GM23338 (cell line): Measurements from ENCODE around the gene HOXB3. TPM values are rescaled to one million over a fixed set of nuclear protein-coding genes. Genes with fewer than 3 reads are reported as not detected.

Experiments
- ATAC-seq: fragments of 200-7000 bp; cut with Tn5 transposase; 3 replicates; pipeline ENCODE4 v1.9.1; 2020
- DNase-seq: peaks from one replicate; pipeline ENCODE4 v3.0.0-alpha.2; 2015; ENCODE audit warnings: low spot score
- H2AFZ ChIP-seq: fragments of 200-600 bp; sonication (generic); 2 replicates; pipeline ENCODE4 v1.8.0; 2016; ENCODE audit warnings: antibody characterized with exemption, mild to moderate bottlenecking, moderate library complexity
- H3F3A ChIP-seq: fragments of 200-600 bp; sonication (generic); replicated peaks from 2 replicates; pipeline ENCODE4 v1.8.0; 2017; ENCODE audit warnings: antibody characterized with exemption, mixed run types, low read depth
- H3K27ac ChIP-seq: fragments of 200-600 bp; sonication (generic); 2 replicates; pipeline ENCODE4 v1.6.1; 2016; ENCODE audit warnings: low read depth
- H3K27me3 ChIP-seq: fragments of 200-600 bp; sonication (generic); 2 replicates; pipeline ENCODE4 v1.8.0; 2016; ENCODE audit warnings: mild to moderate bottlenecking, mixed run types, moderate library complexity; ENCODE audit not compliant: insufficient read depth
- H3K36me3 ChIP-seq: fragments of 200-600 bp; sonication (generic); 2 replicates; pipeline ENCODE4 v1.8.0; 2016; ENCODE audit warnings: mild to moderate bottlenecking; ENCODE audit not compliant: insufficient read depth
- H3K4me1 ChIP-seq: fragments of 200-600 bp; sonication (generic); 2 replicates; pipeline ENCODE4 v1.8.0; 2016; ENCODE audit warnings: mild to moderate bottlenecking, moderate library complexity; ENCODE audit not compliant: insufficient read depth
- H3K4me2 ChIP-seq: fragments of 200-600 bp; sonication (generic); 2 replicates; pipeline ENCODE4 v1.7.1; 2017; ENCODE audit warnings: mixed run types
- H3K4me3 ChIP-seq: fragments of 200-600 bp; sonication (generic); 2 replicates; pipeline ENCODE4 v1.6.1; 2016; ENCODE audit warnings: mixed run types
- H3K79me2 ChIP-seq: fragments of 200-600 bp; sonication (generic); replicated peaks from 2 replicates; pipeline ENCODE4 v1.8.0; 2017; ENCODE audit warnings: mild to moderate bottlenecking; ENCODE audit not compliant: insufficient read depth
- H3K9me2 ChIP-seq: fragments of 200-600 bp; sonication (generic); 2 replicates; pipeline ENCODE4 v1.8.0; 2017; ENCODE audit not compliant: insufficient read depth
- H4K20me1 ChIP-seq: fragments of 200-600 bp; sonication (generic); replicated peaks from 2 replicates; pipeline ENCODE4 v1.8.0; 2017; ENCODE audit warnings: mild to moderate bottlenecking; ENCODE audit not compliant: insufficient read depth
- H3K27ac Mint-ChIP-seq: 2 replicates; pipeline ENCODE4 v1.8.0; 2020; ENCODE audit warnings: inconsistent platforms, mild to moderate bottlenecking, moderate library complexity, mixed read lengths
- H3K27me3 Mint-ChIP-seq: 3 replicates; pipeline ENCODE4 v1.8.0; 2022; ENCODE audit warnings: low read depth, mild to moderate bottlenecking, moderate library complexity, mixed read lengths, inconsistent platforms; ENCODE audit not compliant: insufficient read depth, poor library complexity
- H3K36me3 Mint-ChIP-seq: 3 replicates; pipeline ENCODE4 v1.8.0; 2021; ENCODE audit warnings: low read depth, mild to moderate bottlenecking, inconsistent platforms, moderate library complexity, mixed read lengths
- H3K4me1 Mint-ChIP-seq: 3 replicates; pipeline ENCODE4 v1.8.0; 2020; ENCODE audit warnings: mild to moderate bottlenecking, inconsistent platforms, mixed read lengths
- H3K4me3 Mint-ChIP-seq: 3 replicates; pipeline ENCODE4 v1.8.0; 2021; ENCODE audit warnings: moderate library complexity, mild to moderate bottlenecking, inconsistent platforms, mixed read lengths
- H3K9me3 Mint-ChIP-seq: 3 replicates; pipeline ENCODE4 v1.8.0; 2020; ENCODE audit warnings: moderate library complexity, mild to moderate bottlenecking, inconsistent platforms, mixed read lengths
- EZH2 ChIP-seq: fragments of 200-600 bp; sonication (generic); IDR thresholded peaks from one replicate; pipeline ENCODE4 v1.8.0; 2017; ENCODE audit warnings: antibody characterized with exemption, mild to moderate bottlenecking, low read depth; ENCODE audit not compliant: unreplicated experiment
- POLR2AphosphoS5 ChIP-seq: IDR thresholded peaks from 2 replicates; pipeline ENCODE4 v1.6.1; 2016; ENCODE audit warnings: antibody characterized with exemption, low read depth
- STAT1 ChIP-seq: IDR thresholded peaks from one replicate; pipeline ENCODE4 v1.6.1; 2016; ENCODE audit warnings: antibody characterized with exemption; ENCODE audit not compliant: unreplicated experiment
- polyA plus RNA-seq: library from polyadenylated mRNA; unstranded; fragments of >200 nt; fragmentation: Nextera tagmentation; extraction: Ambion mirVana; gene quantifications from 2 replicates; pipeline ENCODE4 v1.2.1, GENCODE V29; 2016
- total RNA-seq: library from RNA; depleted of rRNA; stranded (reverse); fragments of >200 nt; shearing (Covaris generic); gene quantifications from 2 replicates; pipeline ENCODE4 v1.2.3, GENCODE V29; 2014

The HOXB3 gene
- total and polyA plus RNA-seq, 2 experiments from 2014 or later, result 0.17 TPM; not detected in 1

DNA sequence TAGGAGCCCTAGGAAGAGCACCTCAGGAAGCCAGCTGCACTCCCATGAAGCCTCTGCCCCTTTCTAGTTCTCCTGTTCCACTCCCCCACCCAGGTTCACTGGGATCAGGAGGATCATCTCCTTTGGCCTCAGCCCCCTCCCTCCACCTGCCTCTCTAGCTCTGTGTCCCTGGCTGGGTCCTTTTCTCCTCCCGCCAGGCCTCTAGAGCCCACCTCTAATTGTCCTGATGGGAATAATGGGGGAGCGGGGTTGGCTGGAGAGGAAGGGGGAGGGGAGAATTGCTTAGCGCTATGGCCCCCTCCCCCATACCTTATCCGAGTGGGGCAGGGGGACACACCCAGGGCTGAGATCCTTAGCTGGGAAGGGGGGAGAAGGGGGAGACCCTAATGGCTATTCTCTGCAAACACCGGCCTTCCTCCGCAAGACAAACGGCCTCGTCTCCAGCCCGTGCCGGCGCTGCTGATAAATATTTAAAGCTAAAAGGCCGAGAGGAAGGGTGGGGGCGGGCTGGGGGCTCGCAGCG is 19.8 kb upstream of the HOXB3 start:
- TF ChIP-seq POLR2AphosphoS5 (no peak), EZH2 (peak; percentile 90), STAT1 (no peak)
- H3K36me3 Mint-ChIP-seq, result no peaks in the 10 kb centered on the region; the same call in 2 of the 3 replicates
- Histone ChIP-seq H3K4me3 (peak overlapping the region; percentile 51), H3K27me3 (peaks cover 100% of the 10 kb centered on the region), H2AFZ (no peak overlapping the region; the same call in 1 of the 2 replicates), H3K27ac (no peak overlapping the region), H3K79me2 (no peaks in the 10 kb centered on the region), H4K20me1 (peaks cover 56% of the 10 kb centered on the region), H3K9me2 (no peaks in the 10 kb centered on the region), H3K36me3 (no peaks in the 10 kb centered on the region; the same call in 1 of the 2 replicates), H3F3A (peaks cover 45% of the 10 kb centered on the region), H3K4me2 (peak overlapping the region; percentile 84), H3K4me1 (peaks cover 44% of the 10 kb centered on the region; the same call in 1 of the 2 replicates)
- DNase-seq (peak; percentile 59), ATAC-seq (peak; percentile 8)
- no peaks in the 10 kb centered on the region; the same call in 1 of the 3 replicates for H3K9me3 Mint-ChIP-seq
- H3K27ac Mint-ChIP-seq, result no peak overlapping the region
- no peak overlapping the region; the same call in 2 of the 3 replicates for H3K4me3 Mint-ChIP-seq
- H3K4me1 Mint-ChIP-seq, result peaks cover 29% of the 10 kb centered on the region
- H3K27me3 Mint-ChIP-seq, result peaks cover 99% of the 10 kb centered on the region

- H3K9me3 Mint-ChIP-seq, result no peaks in the 10 kb centered on the region; the same call in 1 of the 3 replicates
- H3K9me2 ChIP-seq, result no peaks in the 10 kb centered on the region
- H3K27me3 ChIP-seq, result peaks cover 100% of the 10 kb centered on the region
- H4K20me1 ChIP-seq, result peaks cover 63% of the 10 kb centered on the region
- H3K4me1 Mint-ChIP-seq, result peaks cover 29% of the 10 kb centered on the region
- peaks cover 99% of the 10 kb centered on the region for H3K27me3 Mint-ChIP-seq
- H3K4me1 ChIP-seq, result peaks cover 50% of the 10 kb centered on the region
- no peak overlapping the region for H2AFZ ChIP-seq
- H3K79me2 ChIP-seq, result no peaks in the 10 kb centered on the region
- H3K4me3 Mint-ChIP-seq, result no peak overlapping the region
- no peak overlapping the region for H3K4me3 ChIP-seq
- ATAC-seq, result no peak
- TF ChIP-seq STAT1, result no peak
- peak; percentile 37 for TF ChIP-seq EZH2
- no peak overlapping the region for H3K27ac ChIP-seq
- H3F3A ChIP-seq, result peaks cover 53% of the 10 kb centered on the region
- H3K4me2 ChIP-seq, result no peak overlapping the region
- H3K36me3 Mint-ChIP-seq, result no peaks in the 10 kb centered on the region; the same call in 2 of the 3 replicates
- DNase-seq, result no peak
- H3K36me3 ChIP-seq, result no peaks in the 10 kb centered on the region; the same call in 1 of the 2 replicates
- no peak overlapping the region for H3K27ac Mint-ChIP-seq
Measured at GRCh38 chr17:48609033-48609432, 19.0 kb upstream of the HOXB3 start.

DNA sequence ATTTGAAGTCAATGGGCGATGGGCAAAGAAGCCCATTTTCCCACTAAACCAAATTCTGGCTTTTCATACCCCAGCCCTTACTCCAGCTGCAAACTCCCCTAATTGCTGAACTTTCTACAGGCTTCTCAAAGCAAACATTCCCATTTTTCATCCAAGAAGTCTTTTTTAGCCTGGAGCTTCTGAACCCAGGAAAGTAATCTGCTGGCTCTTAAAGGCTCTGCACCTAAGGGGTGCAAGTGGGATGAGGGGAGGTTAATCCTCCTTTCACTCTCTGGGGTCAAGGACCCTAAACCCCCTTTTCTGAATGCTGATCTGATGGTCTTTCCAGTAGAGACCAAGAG is 18.4 kb upstream of the HOXB3 start:
- Mint-ChIP-seq H3K36me3 (no peaks in the 10 kb centered on the region; the same call in 2 of the 3 replicates), H3K27me3 (peaks cover 99% of the 10 kb centered on the region), H3K4me1 (peaks cover 24% of the 10 kb centered on the region), H3K9me3 (peaks cover 2% of the 10 kb centered on the region; the same call in 2 of the 3 replicates), H3K4me3 (no peak overlapping the region), H3K27ac (no peak overlapping the region)
- Histone ChIP-seq H3K36me3 (no peaks in the 10 kb centered on the region; the same call in 1 of the 2 replicates), H3K4me2 (no peak overlapping the region), H3K79me2 (no peaks in the 10 kb centered on the region), H3F3A (peaks cover 55% of the 10 kb centered on the region), H3K9me2 (no peaks in the 10 kb centered on the region), H3K4me1 (peaks cover 50% of the 10 kb centered on the region), H3K27ac (no peak overlapping the region), H3K27me3 (peaks cover 100% of the 10 kb centered on the region), H2AFZ (no peak overlapping the region), H4K20me1 (peaks cover 64% of the 10 kb centered on the region), H3K4me3 (no peak overlapping the region)
- no peak for DNase-seq
- ATAC-seq, result no peak
- TF ChIP-seq EZH2, result peak; percentile 86
- no peak for TF ChIP-seq POLR2AphosphoS5
